ENCODE results near the gene HMGN4. TPM values are rescaled to one million over a fixed set of nuclear protein-coding genes. Genes with fewer than 3 reads are reported as not detected.
A peak's percentile ranks its signal among the peaks of the same experiment; 100 is the strongest.

Gene HMGN4
- total RNA-seq, 2 donors from 2014 or later = 79.8 to 91.9 TPM

DNA sequence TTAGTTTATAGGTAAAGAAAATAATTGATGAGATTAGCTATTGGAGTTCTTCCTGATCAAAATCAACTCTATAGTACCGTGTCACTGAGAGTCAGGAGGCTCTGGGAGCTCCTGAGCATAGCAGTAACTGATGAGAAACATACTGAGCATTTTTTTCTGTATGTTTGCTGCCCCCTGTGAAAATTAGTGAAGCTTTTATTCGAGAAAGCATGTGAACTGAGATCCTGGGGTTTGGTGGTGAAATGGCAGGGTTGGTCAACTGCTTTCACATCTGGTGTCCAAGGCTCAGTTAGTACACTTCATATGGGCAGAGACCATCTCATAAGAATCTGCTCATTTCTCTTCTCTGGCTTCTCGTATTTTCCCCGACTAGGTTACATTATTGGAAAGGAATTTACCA is 54.5 kb downstream of the HMGN4 start:
- no peaks in the 10 kb centered on the region for H3K9me3 Mint-ChIP-seq
- no peak for DNase-seq (ENCODE audit: low spot score)
- no peak overlapping the region for H3K4me3 Mint-ChIP-seq
- no peaks in the 10 kb centered on the region for H3K36me3 Mint-ChIP-seq
- ATAC-seq = no peak
- no peak overlapping the region for H3K27ac Mint-ChIP-seq
- H3K27me3 Mint-ChIP-seq = peaks cover 26 to 34% of the 10 kb centered on the region in 2 donors
- H3K4me1 Mint-ChIP-seq (ENCODE audit: low read depth in 2 of 2) = no peaks in the 10 kb centered on the region

DNA sequence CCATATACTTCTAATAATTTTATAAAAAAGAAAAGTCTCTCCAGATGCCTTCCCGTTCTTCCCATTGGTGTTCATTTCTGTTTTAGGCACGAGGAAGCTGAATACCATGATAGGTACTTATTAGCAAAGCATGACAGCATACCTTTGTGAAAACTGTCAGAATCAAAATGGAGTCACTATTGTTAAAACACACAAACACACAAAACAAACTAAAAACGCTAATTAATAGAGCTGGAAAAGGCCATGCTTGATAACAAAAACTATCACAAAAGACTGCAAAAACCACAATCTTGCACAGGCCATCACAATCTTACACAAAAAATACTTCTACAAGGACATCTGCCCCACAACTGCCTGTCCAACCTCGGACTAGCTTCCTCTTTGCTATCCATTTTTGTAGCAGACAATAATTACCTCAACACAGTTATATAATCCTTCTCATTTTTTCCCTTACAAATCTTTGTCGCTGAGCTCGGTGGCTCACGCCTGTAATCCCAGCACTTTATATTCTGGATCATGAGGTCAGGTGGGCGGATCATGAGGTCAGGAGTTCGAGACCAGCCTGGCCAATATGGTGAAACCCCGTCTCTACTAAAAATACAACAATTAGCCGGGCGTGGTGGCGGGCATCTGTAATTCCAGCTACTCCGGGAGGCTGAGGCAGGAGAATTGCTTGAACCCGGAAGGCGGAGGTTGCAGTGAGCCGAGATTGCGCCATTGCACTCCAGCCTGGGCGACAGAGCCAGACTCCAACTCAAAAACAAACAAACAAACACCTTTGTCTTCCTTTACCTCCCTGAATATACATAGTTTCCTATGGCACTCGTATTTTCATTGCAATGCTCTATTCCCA is 55.3 kb downstream of the HMGN4 start:
- H3K4me1 Mint-ChIP-seq (ENCODE audit: low read depth in 2 of 2) = peaks cover 0 to 6% of the 10 kb centered on the region in 2 donors
- no peaks in the 10 kb centered on the region for H3K9me3 Mint-ChIP-seq
- no peak overlapping the region for H3K27ac Mint-ChIP-seq
- no peak overlapping the region for H3K4me3 Mint-ChIP-seq
- ATAC-seq (no peak), DNase-seq (ENCODE audit: low spot score) (no peak)
- peaks cover 26 to 34% of the 10 kb centered on the region in 2 donors for H3K27me3 Mint-ChIP-seq
- no peaks in the 10 kb centered on the region for H3K36me3 Mint-ChIP-seq

DNA sequence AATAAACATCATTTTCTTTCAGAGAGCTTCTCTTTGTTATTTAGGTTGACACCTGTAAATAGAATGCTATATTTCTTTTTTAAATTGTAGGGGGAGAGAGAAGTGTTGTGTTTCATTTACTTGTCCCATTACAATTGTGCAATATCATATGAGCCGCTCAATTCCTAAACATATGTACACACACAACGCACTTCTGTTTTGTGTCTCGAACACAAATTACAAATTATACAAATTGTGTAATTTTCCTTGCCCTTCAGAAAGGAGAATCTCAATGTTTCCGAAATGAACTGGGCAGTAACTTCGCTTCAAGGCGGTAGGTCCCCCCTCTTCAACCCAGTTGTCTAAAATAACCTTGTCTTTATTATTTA is 55.9 kb downstream of the HMGN4 start:
- Mint-ChIP-seq H3K4me3 (peak overlapping the region; percentile 26), H3K27me3 (peaks cover 26 to 34% of the 10 kb centered on the region in 2 donors), H3K27ac (peak overlapping the region in 1 of 2 donors; percentile 28), H3K9me3 (no peaks in the 10 kb centered on the region), H3K36me3 (no peaks in the 10 kb centered on the region), H3K4me1 (ENCODE audit: low read depth in 2 of 2) (peaks cover 0 to 8% of the 10 kb centered on the region in 2 donors)
- no peak for DNase-seq (ENCODE audit: low spot score)
- ATAC-seq = no peak

GRCh38 chr6:26594730-26595632 is 56.8 kb downstream of the HMGN4 start:
- peak in 1 of 2 donors; percentile 2 for ATAC-seq
- Mint-ChIP-seq H3K36me3 (no peaks in the 10 kb centered on the region), H3K27me3 (peaks cover 26 to 34% of the 10 kb centered on the region in 2 donors), H3K27ac (peak overlapping the region in 1 of 2 donors; percentile 28), H3K9me3 (no peaks in the 10 kb centered on the region), H3K4me3 (peak overlapping the region; percentile 26), H3K4me1 (ENCODE audit: low read depth in 2 of 2) (peaks cover 0 to 8% of the 10 kb centered on the region in 2 donors)
- no peak for DNase-seq (ENCODE audit: low spot score)

DNA sequence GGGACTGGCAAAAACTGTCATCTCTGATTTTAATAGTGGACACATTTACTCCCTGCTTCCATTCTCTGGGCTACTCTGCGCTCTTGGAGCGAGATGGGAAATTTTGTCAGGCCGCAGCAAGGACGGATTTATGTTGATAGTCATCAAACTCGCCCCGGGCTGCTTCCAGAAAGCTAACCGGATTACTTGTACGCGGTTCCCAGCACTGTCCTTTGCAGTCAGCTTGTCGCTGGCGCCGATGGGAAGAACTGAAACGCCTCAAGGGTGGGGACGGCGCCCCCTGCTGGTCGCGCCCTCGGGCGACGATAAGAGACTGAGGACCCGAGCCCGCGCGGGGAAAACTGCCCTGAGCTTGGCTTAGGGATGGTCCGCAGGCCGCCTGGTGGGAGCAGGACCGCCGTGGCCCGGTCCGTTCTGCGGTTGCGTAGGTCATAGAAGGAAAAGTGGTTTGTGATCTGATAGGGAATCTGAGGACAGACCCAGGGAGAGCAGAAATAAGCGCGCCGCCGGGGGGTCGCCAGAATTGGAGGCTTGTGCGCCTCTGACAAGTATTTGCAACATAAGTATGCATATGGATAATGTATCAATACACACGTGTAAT is 57.6 kb downstream of the HMGN4 start:
- peak; percentile 66 to 80 for ATAC-seq
- H3K4me3 Mint-ChIP-seq = no peak overlapping the region
- H3K36me3 Mint-ChIP-seq = no peaks in the 10 kb centered on the region
- H3K27me3 Mint-ChIP-seq = peaks cover 23 to 34% of the 10 kb centered on the region in 2 donors
- peaks cover 0 to 8% of the 10 kb centered on the region in 2 donors for H3K4me1 Mint-ChIP-seq (ENCODE audit: low read depth in 2 of 2)
- DNase-seq (ENCODE audit: low spot score) = peak; percentile 88
- H3K9me3 Mint-ChIP-seq = no peaks in the 10 kb centered on the region
- no peak overlapping the region for H3K27ac Mint-ChIP-seq

Other genes starting within 250 kb of the HMGN4 start
- 100 to 1,000 TPM; 107 to 133 TPM for gene BTN3A2, start 173.2 kb upstream of the HMGN4 start, total RNA-seq
- gene BTN2A2, start 155.3 kb upstream of the HMGN4 start, total RNA-seq = 10 to 100 TPM; 24.6 to 31.8 TPM
- gene BTN3A1, start 136.1 kb upstream of the HMGN4 start, total RNA-seq = 10 to 100 TPM; 53.6 to 80.6 TPM
- 10 to 100 TPM; 42.9 to 54.1 TPM for gene BTN3A3, start 97.9 kb upstream of the HMGN4 start, total RNA-seq
- 10 to 100 TPM; 41.2 to 47.4 TPM for gene BTN2A1, start 80.4 kb upstream of the HMGN4 start, total RNA-seq
- gene BTN1A1, start 38.1 kb upstream of the HMGN4 start, total RNA-seq = not detected
- 10 to 100 TPM; 26.1 to 29.5 TPM for gene ABT1, start 58.6 kb downstream of the HMGN4 start, total RNA-seq
- 10 to 100 TPM in 1 of 2 donors, 1 to 10 TPM in 1; 8.7 to 18.0 TPM for gene ZNF322, start 121.4 kb downstream of the HMGN4 start, total RNA-seq